GM12874 (cell line): Measurements from ENCODE around the gene RPLP1.

Source experiments
- CTCF ChIP-seq: IDR thresholded peaks from 2 replicates; pipeline ENCODE4 v1.5.1; 2011; ENCODE audit warnings: low read depth, mild to moderate bottlenecking, control low read depth, low read length, moderate library complexity; ENCODE audit not compliant: insufficient read depth

The RPLP1 gene

DNA sequence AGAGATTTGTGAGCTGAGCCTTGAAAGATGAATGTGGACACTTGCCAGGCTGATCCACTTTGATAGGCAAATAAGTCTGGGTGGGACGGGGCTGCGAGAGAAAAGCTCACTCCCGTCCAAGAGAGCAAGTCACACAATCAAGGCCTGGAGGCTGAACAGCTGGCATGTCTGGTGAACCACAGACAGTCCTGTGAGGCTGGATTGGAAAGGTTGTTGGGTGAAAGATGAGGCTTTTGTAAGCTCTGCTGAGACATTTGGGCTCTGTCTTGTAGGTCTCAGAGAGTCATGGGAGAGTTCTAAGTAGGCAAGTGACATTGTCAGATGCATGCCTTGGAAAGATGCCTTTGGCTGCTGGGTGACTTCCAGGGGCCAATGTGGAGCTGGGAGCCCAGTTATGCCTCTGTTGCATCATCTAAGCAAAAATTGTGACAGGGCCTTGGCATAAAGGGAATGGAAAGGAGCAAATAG, 38.5 kb downstream of the RPLP1 start:
- no peak for TF ChIP-seq CTCF

DNA sequence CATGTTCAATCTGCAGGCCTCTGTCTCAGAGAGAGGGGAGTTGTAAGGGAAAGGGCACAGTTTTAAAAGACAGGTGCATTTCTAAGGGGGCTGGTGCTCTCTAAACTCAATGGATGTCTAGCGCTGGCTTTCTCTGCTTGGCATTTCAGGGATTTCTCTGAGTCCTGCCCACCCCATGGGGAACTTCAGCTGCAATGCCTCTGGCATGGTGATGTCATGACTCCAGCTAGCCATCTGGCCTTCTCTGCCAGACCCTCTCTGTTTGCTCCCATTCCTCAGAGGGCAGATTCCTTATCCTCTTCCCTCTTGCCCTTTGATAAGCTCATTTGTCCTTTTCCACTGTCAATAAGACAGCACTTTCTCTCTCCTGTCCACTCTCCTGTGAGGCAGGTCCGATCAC, 40.8 kb downstream of the RPLP1 start:
- TF ChIP-seq CTCF = no peak

GRCh38 chr15:69496001-69496400, 43.4 kb downstream of the RPLP1 start:
- no peak for TF ChIP-seq CTCF

GRCh38 chr15:69497076-69497475, 44.5 kb downstream of the RPLP1 start:
- no peak for TF ChIP-seq CTCF

GRCh38 chr15:69497667-69498066, 45.0 kb downstream of the RPLP1 start:
- TF ChIP-seq CTCF = no peak

- no peak for TF ChIP-seq CTCF
These were observed 45.7 kb downstream of the RPLP1 start for GRCh38 chr15:69498282-69498681.

DNA sequence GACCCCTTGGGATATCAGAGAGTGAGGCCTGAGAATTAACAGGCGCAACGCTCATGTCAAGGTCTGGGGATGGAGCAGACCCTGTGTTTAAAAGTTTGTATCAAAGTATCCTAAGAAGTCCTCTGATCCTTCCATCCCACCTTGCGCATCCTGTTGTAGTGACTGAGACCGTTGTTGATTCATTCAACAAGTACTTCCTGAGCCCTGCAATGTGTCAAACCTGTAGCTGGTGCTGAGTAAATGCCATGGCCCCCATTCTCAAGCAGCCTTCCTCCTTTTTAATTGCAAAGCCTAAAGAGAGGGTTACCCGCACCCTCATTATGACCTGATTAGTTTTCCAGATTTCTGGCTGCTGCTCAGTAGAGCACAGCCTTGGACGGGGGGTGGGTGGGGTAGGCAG, 46.4 kb downstream of the RPLP1 start:
- TF ChIP-seq CTCF = no peak
